ENCODE data around the gene SARDH. TPM values are rescaled to one million over a fixed set of nuclear protein-coding genes. Genes with fewer than 3 reads are reported as not detected.

The SARDH gene
- polyA plus RNA-seq, 1 donor: 4.5 TPM

DNA sequence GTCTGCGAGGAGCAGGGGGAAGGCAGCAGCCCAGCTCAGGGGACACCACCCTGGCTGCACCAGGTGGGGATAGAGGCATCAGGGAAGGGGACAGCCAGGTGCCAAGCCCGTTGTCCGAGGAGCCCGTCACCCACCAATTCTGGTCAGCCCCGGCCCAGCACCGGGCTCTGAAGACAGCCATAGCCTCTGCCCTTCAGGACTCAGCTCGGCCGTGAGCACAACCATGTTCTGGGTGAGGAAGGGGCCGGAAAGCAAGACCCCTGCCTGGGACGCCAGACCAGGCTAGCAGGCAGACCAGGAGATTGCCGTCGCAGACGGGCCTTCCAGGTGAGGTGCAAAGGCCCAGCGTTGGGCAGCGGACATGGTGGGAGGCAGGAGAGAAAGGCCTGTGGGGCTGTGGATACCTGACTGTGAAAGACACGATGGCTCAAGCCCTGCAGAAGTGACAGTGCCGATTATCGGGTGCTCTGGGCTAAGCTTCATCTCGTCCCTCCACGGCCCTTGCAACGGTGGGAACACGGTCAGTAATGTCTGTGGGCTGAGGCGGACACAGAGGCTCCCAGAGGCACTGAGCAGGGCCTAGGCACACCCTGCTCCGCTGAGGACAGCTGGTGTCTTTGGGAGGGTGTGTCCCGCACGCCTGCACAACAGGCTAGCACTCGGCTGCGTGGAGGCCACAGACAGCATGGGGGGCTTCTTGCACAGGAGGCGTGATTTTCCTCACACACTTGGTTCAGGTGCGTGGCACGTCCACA, 65.5 kb downstream of the SARDH start:
- H3K4me1 ChIP-seq (ENCODE audit: control insufficient read depth, insufficient read depth, low read length): no peaks in the 10 kb centered on the region
- H3K9me3 ChIP-seq (ENCODE audit: control insufficient read depth, low read depth, low read length): peaks cover 2% of the 10 kb centered on the region
- no peaks in the 10 kb centered on the region for H3K36me3 ChIP-seq (ENCODE audit: control insufficient read depth, insufficient read depth, low read length)
- no peak overlapping the region for H3K27ac ChIP-seq (ENCODE audit: low read length)
- H3K27me3 ChIP-seq (ENCODE audit: control insufficient read depth, insufficient read depth, low read length): no peaks in the 10 kb centered on the region
- no peak overlapping the region for H3K4me3 ChIP-seq (ENCODE audit: low read length)
- no peak for DNase-seq
- no CpG with 5 or more reads among the region's 31 CpGs for WGBS (ENCODE audit: insufficient coverage, low lambda C conversion rate)

- H3K4me1 ChIP-seq (ENCODE audit: control insufficient read depth, insufficient read depth, low read length): no peaks in the 10 kb centered on the region
- H3K27me3 ChIP-seq (ENCODE audit: control insufficient read depth, insufficient read depth, low read length): no peaks in the 10 kb centered on the region
- no CpG with 5 or more reads among the region's 21 CpGs for WGBS (ENCODE audit: insufficient coverage, low lambda C conversion rate)
- DNase-seq: no peak
- no peak overlapping the region for H3K27ac ChIP-seq (ENCODE audit: low read length)
- H3K36me3 ChIP-seq (ENCODE audit: control insufficient read depth, insufficient read depth, low read length): no peaks in the 10 kb centered on the region
- no peak overlapping the region for H3K4me3 ChIP-seq (ENCODE audit: low read length)
- peaks cover 2% of the 10 kb centered on the region for H3K9me3 ChIP-seq (ENCODE audit: control insufficient read depth, low read depth, low read length)
These were observed 66.8 kb downstream of the SARDH start for GRCh38 chr9:133671371-133671770.

- Histone ChIP-seq H3K27me3 (ENCODE audit: control insufficient read depth, insufficient read depth, low read length) (no peaks in the 10 kb centered on the region), H3K4me3 (ENCODE audit: low read length) (no peak overlapping the region), H3K9me3 (ENCODE audit: control insufficient read depth, low read depth, low read length) (peaks cover 2% of the 10 kb centered on the region), H3K36me3 (ENCODE audit: control insufficient read depth, insufficient read depth, low read length) (no peaks in the 10 kb centered on the region), H3K27ac (ENCODE audit: low read length) (no peak overlapping the region), H3K4me1 (ENCODE audit: control insufficient read depth, insufficient read depth, low read length) (no peaks in the 10 kb centered on the region)
- no peak for DNase-seq
- no CpG with 5 or more reads among the region's 17 CpGs for WGBS (ENCODE audit: insufficient coverage, low lambda C conversion rate)
These were observed 67.7 kb downstream of the SARDH start for GRCh38 chr9:133670466-133670865.

DNA sequence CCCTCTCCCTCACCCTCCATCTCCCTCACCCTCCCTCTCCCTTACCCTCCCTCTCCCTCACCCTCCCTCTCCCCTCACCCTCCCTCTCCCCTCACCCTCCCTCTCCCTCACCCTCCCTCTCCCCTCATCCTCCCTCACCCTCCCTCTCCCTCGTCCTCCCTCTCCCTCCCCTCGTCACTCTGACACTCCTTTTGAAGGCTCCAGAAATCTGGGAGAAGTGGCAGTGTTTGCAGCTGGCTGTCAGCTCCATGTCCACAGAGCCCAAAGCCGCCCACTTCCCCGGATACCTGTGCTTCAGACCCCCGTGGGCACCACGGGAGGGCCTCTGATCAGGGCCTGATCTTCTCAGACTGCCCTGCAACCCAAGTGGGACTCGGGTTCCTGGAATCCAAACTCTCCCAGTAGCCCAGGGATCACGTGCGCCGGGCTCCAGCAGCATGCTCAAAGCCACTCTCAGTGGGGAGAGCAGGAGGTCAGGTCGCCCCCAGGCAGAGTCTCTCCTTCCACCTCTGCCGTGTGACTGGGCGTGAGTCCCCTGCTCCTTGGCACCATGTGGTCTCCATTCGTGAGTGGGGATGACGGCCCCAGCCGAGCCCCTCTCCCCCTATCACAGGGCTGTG, 68.9 kb downstream of the SARDH start:
- Histone ChIP-seq H3K27me3 (ENCODE audit: control insufficient read depth, insufficient read depth, low read length) (no peaks in the 10 kb centered on the region), H3K9me3 (ENCODE audit: control insufficient read depth, low read depth, low read length) (peaks cover 2% of the 10 kb centered on the region), H3K36me3 (ENCODE audit: control insufficient read depth, insufficient read depth, low read length) (no peaks in the 10 kb centered on the region), H3K4me3 (ENCODE audit: low read length) (no peak overlapping the region), H3K27ac (ENCODE audit: low read length) (no peak overlapping the region), H3K4me1 (ENCODE audit: control insufficient read depth, insufficient read depth, low read length) (no peaks in the 10 kb centered on the region)
- DNase-seq: no peak
- no CpG with 5 or more reads among the region's 16 CpGs for WGBS (ENCODE audit: insufficient coverage, low lambda C conversion rate)

DNA sequence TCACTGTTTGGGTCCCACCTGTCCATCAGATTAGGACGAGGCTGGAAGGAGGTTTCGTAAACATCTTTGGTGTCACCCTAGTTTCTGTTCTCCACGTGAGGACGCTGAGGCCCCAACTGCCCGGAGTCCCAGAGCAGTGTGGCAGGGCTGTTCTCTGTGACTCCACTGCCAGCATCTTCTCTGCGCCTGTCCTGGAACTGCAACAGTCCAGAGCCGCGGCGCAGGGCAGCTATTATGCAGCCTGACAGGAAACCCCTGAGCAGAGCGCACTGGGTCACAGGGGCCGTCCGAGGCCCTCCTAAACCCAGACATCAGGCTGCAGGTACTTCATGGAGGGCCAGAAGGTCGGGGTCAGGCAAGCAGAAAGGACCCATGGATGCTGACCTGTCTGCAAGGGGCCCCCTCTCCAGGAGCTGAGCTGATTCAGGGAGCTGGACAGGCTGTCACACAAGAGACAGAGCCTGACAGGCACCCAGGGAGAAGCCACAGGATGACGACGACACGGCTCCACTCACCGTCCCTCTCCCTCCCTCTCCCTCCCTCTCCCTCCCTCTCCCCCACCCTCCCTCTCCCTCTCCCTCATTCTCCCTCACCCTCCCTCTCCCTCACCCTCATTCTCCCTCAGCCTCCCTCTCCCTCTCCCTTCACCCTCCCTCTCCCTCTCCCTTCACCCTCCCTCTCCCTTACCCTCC, 70.2 kb downstream of the SARDH start:
- H3K4me1 ChIP-seq (ENCODE audit: control insufficient read depth, insufficient read depth, low read length): no peaks in the 10 kb centered on the region
- DNase-seq: no peak
- no peaks in the 10 kb centered on the region for H3K27me3 ChIP-seq (ENCODE audit: control insufficient read depth, insufficient read depth, low read length)
- H3K9me3 ChIP-seq (ENCODE audit: control insufficient read depth, low read depth, low read length): peaks cover 2% of the 10 kb centered on the region
- no peak overlapping the region for H3K27ac ChIP-seq (ENCODE audit: low read length)
- WGBS (ENCODE audit: insufficient coverage, low lambda C conversion rate): no CpG with 5 or more reads among the region's 17 CpGs
- H3K36me3 ChIP-seq (ENCODE audit: control insufficient read depth, insufficient read depth, low read length): no peaks in the 10 kb centered on the region
- H3K4me3 ChIP-seq (ENCODE audit: low read length): no peak overlapping the region

DNA sequence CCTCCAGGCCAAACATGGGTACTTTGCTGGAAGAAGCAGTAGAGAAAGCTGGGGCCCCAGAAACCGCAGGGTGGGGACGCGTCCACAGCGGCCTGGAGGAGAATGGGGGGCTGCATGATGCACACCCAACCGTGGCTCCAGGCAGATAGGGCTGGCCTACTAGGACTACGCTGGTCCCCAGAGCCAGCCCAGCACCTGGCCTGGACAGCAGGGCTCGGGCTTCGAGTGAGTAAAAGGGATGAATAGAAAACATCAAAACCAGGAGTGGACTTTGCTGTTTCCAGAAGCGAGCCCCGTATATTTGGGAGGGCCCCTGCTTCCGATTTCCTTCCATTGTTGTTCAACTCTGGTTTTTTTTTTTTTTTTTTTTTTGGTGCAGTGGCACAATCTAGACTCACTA, 71.3 kb downstream of the SARDH start:
- Histone ChIP-seq H3K27me3 (ENCODE audit: control insufficient read depth, insufficient read depth, low read length) (no peaks in the 10 kb centered on the region), H3K36me3 (ENCODE audit: control insufficient read depth, insufficient read depth, low read length) (no peaks in the 10 kb centered on the region), H3K27ac (ENCODE audit: low read length) (no peak overlapping the region), H3K4me3 (ENCODE audit: low read length) (no peak overlapping the region), H3K4me1 (ENCODE audit: control insufficient read depth, insufficient read depth, low read length) (no peaks in the 10 kb centered on the region), H3K9me3 (ENCODE audit: control insufficient read depth, low read depth, low read length) (no peaks in the 10 kb centered on the region)
- 76% methylated on average over 2 of the region's 11 CpGs for WGBS (ENCODE audit: insufficient coverage, low lambda C conversion rate)
- no peak for DNase-seq

- WGBS (ENCODE audit: insufficient coverage, low lambda C conversion rate): no CpG with 5 or more reads among the region's 9 CpGs
- no peak overlapping the region for H3K4me3 ChIP-seq (ENCODE audit: low read length)
- no peaks in the 10 kb centered on the region for H3K9me3 ChIP-seq (ENCODE audit: control insufficient read depth, low read depth, low read length)
- DNase-seq: no peak
- H3K36me3 ChIP-seq (ENCODE audit: control insufficient read depth, insufficient read depth, low read length): no peaks in the 10 kb centered on the region
- no peaks in the 10 kb centered on the region for H3K27me3 ChIP-seq (ENCODE audit: control insufficient read depth, insufficient read depth, low read length)
- no peak overlapping the region for H3K27ac ChIP-seq (ENCODE audit: low read length)
- no peaks in the 10 kb centered on the region for H3K4me1 ChIP-seq (ENCODE audit: control insufficient read depth, insufficient read depth, low read length)
These were observed 71.8 kb downstream of the SARDH start for GRCh38 chr9:133666387-133666786.

GRCh38 chr9:133665535-133665934, 72.6 kb downstream of the SARDH start:
- Histone ChIP-seq H3K4me1 (ENCODE audit: control insufficient read depth, insufficient read depth, low read length) (no peaks in the 10 kb centered on the region), H3K27ac (ENCODE audit: low read length) (no peak overlapping the region), H3K36me3 (ENCODE audit: control insufficient read depth, insufficient read depth, low read length) (no peaks in the 10 kb centered on the region), H3K9me3 (ENCODE audit: control insufficient read depth, low read depth, low read length) (no peaks in the 10 kb centered on the region), H3K27me3 (ENCODE audit: control insufficient read depth, insufficient read depth, low read length) (no peaks in the 10 kb centered on the region), H3K4me3 (ENCODE audit: low read length) (no peak overlapping the region)
- DNase-seq: no peak
- no CpG with 5 or more reads among the region's 12 CpGs for WGBS (ENCODE audit: insufficient coverage, low lambda C conversion rate)

GRCh38 chr9:133665096-133665495, 73.1 kb downstream of the SARDH start:
- H3K36me3 ChIP-seq (ENCODE audit: control insufficient read depth, insufficient read depth, low read length): no peaks in the 10 kb centered on the region
- H3K27me3 ChIP-seq (ENCODE audit: control insufficient read depth, insufficient read depth, low read length): peaks cover 2% of the 10 kb centered on the region
- H3K27ac ChIP-seq (ENCODE audit: low read length): no peak overlapping the region
- no CpG with 5 or more reads among the region's 13 CpGs for WGBS (ENCODE audit: insufficient coverage, low lambda C conversion rate)
- H3K4me3 ChIP-seq (ENCODE audit: low read length): no peak overlapping the region
- H3K9me3 ChIP-seq (ENCODE audit: control insufficient read depth, low read depth, low read length): no peaks in the 10 kb centered on the region
- H3K4me1 ChIP-seq (ENCODE audit: control insufficient read depth, insufficient read depth, low read length): no peaks in the 10 kb centered on the region
- no peak for DNase-seq

DNA sequence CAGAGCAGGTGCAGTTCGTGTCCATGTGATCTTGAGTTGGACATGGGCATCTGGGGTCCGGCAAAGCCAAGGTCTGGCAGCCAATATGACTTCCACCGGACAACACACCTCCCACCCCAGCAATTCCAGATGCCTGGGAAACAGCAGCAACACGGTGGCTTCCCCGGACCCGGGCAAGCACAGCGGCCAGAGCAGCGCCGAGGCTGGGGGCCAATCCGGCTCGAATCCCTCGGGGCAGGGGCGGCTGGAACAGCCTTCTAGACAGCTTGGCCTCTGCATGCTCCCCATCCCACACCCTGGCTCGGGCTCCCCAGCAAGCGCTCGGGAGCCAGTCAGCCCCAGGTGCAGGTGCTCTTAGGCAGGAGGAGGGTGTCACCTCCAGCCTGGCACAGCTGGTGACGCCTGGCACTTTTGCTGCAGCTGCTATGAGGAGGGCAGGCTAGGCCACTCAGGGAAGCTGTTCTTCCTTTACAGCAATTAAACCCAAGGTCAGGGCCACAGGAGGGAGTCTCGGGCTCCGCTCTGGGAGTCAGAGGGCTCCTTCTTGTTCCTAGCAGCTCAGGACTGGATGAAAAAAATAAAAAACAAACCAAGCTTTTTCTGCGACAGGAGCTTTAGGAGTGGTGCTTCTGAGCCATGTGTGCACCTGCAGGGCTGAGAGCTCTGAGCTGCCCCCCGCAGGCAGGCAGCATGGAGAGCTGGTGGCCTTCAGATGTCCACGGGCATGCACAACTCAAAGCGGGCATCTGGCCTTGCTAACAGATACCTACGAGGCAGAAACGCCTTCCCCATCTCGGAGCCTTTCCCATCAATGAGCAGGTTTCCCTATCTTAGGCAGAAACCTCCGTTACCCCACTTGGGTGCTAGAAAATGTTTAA, 73.7 kb downstream of the SARDH start:
- Histone ChIP-seq H3K27ac (ENCODE audit: low read length) (no peak overlapping the region), H3K36me3 (ENCODE audit: control insufficient read depth, insufficient read depth, low read length) (no peaks in the 10 kb centered on the region), H3K4me3 (ENCODE audit: low read length) (no peak overlapping the region), H3K4me1 (ENCODE audit: control insufficient read depth, insufficient read depth, low read length) (peaks cover under 1% of the 10 kb centered on the region), H3K9me3 (ENCODE audit: control insufficient read depth, low read depth, low read length) (no peaks in the 10 kb centered on the region), H3K27me3 (ENCODE audit: control insufficient read depth, insufficient read depth, low read length) (peaks cover 9% of the 10 kb centered on the region)
- no peak for DNase-seq
- WGBS (ENCODE audit: insufficient coverage, low lambda C conversion rate): no CpG with 5 or more reads among the region's 27 CpGs
